ENCODE measurements around the gene FBXO41.

FBXO41 gene

GRCh38 chr2:73259276-73259675 lies 25.0 kb downstream of the FBXO41 start:
- TF ChIP-seq CTCF (IDR thresholded peaks at IDR 0.05; ENCODE audit: low read length): no peak
- TF ChIP-seq EZH2phosphoT487 (IDR thresholded peaks at IDR 0.05; ENCODE audit: low read length): no peak
- TF ChIP-seq EZH2 (optimal IDR thresholded peaks at IDR 0.05; ENCODE audit: low read depth, low read length): no peak
- no peaks in the 10 kb centered on the region for H3K79me2 ChIP-seq (ENCODE audit: low read length)
- H3K4me2 ChIP-seq (ENCODE audit: low read depth, low read length): no peak overlapping the region
- no peak overlapping the region for H3K4me3 ChIP-seq (ENCODE audit: low read length)
- H2AFZ ChIP-seq (ENCODE audit: low read length): no peak overlapping the region
- no peaks in the 10 kb centered on the region for H4K20me1 ChIP-seq (ENCODE audit: insufficient read depth, low read length)
- H3K9me2 ChIP-seq (replicated peaks; ENCODE audit: insufficient read depth, low read length): no peaks in the 10 kb centered on the region
- H3K4me1 ChIP-seq (ENCODE audit: low read length): no peaks in the 10 kb centered on the region
- no peaks in the 10 kb centered on the region for H3K9me3 ChIP-seq (replicated peaks; ENCODE audit: insufficient read depth, low read length)
- no peak overlapping the region for H3K9ac ChIP-seq (ENCODE audit: low read length)
- H3K27ac ChIP-seq (ENCODE audit: low read length): no peak overlapping the region
- no peaks in the 10 kb centered on the region for H3K36me3 ChIP-seq (replicated peaks; ENCODE audit: insufficient read depth, low read length)
- no peaks in the 10 kb centered on the region for H3K27me3 ChIP-seq (replicated peaks; ENCODE audit: insufficient read depth, low read length)
- DNase-seq: no peak
- no peaks in the 10 kb centered on the region; the same call in 1 of the 2 replicates for H3F3A ChIP-seq (ENCODE audit: insufficient read depth, low read length)

- no peaks in the 10 kb centered on the region for H3K79me2 ChIP-seq (ENCODE audit: low read length)
- no peak for TF ChIP-seq CTCF (IDR thresholded peaks at IDR 0.05; ENCODE audit: low read length)
- TF ChIP-seq EZH2 (optimal IDR thresholded peaks at IDR 0.05; ENCODE audit: low read depth, low read length): no peak
- TF ChIP-seq EZH2phosphoT487 (IDR thresholded peaks at IDR 0.05; ENCODE audit: low read length): no peak
- H3K9me2 ChIP-seq (replicated peaks; ENCODE audit: insufficient read depth, low read length): no peaks in the 10 kb centered on the region
- H3K4me2 ChIP-seq (ENCODE audit: low read depth, low read length): no peak overlapping the region
- DNase-seq: no peak
- no peak overlapping the region for H3K27ac ChIP-seq (ENCODE audit: low read length)
- H3K36me3 ChIP-seq (replicated peaks; ENCODE audit: insufficient read depth, low read length): no peaks in the 10 kb centered on the region
- no peaks in the 10 kb centered on the region for H3K9me3 ChIP-seq (replicated peaks; ENCODE audit: insufficient read depth, low read length)
- H3K4me1 ChIP-seq (ENCODE audit: low read length): no peaks in the 10 kb centered on the region
- H3K4me3 ChIP-seq (ENCODE audit: low read length): no peak overlapping the region
- no peaks in the 10 kb centered on the region for H3K27me3 ChIP-seq (replicated peaks; ENCODE audit: insufficient read depth, low read length)
- no peaks in the 10 kb centered on the region; the same call in 1 of the 2 replicates for H3F3A ChIP-seq (ENCODE audit: insufficient read depth, low read length)
- H2AFZ ChIP-seq (ENCODE audit: low read length): no peak overlapping the region
- no peaks in the 10 kb centered on the region for H4K20me1 ChIP-seq (ENCODE audit: insufficient read depth, low read length)
- no peak overlapping the region for H3K9ac ChIP-seq (ENCODE audit: low read length)
These were observed 25.4 kb downstream of the FBXO41 start for GRCh38 chr2:73258913-73259215.

- no peaks in the 10 kb centered on the region; the same call in 1 of the 2 replicates for H3F3A ChIP-seq (ENCODE audit: insufficient read depth, low read length)
- H3K4me1 ChIP-seq (ENCODE audit: low read length): no peaks in the 10 kb centered on the region
- H3K27ac ChIP-seq (ENCODE audit: low read length): no peak overlapping the region
- no peak overlapping the region for H2AFZ ChIP-seq (ENCODE audit: low read length)
- no peak for TF ChIP-seq EZH2 (optimal IDR thresholded peaks at IDR 0.05; ENCODE audit: low read depth, low read length)
- no peak for TF ChIP-seq CTCF (IDR thresholded peaks at IDR 0.05; ENCODE audit: low read length)
- no peak for TF ChIP-seq EZH2phosphoT487 (IDR thresholded peaks at IDR 0.05; ENCODE audit: low read length)
- H3K4me3 ChIP-seq (ENCODE audit: low read length): no peak overlapping the region
- no peak overlapping the region for H3K4me2 ChIP-seq (ENCODE audit: low read depth, low read length)
- no peak for DNase-seq
- H3K9me2 ChIP-seq (replicated peaks; ENCODE audit: insufficient read depth, low read length): no peaks in the 10 kb centered on the region
- H3K9me3 ChIP-seq (replicated peaks; ENCODE audit: insufficient read depth, low read length): no peaks in the 10 kb centered on the region
- H4K20me1 ChIP-seq (ENCODE audit: insufficient read depth, low read length): no peaks in the 10 kb centered on the region
- H3K9ac ChIP-seq (ENCODE audit: low read length): no peak overlapping the region
- no peaks in the 10 kb centered on the region for H3K27me3 ChIP-seq (replicated peaks; ENCODE audit: insufficient read depth, low read length)
- H3K36me3 ChIP-seq (replicated peaks; ENCODE audit: insufficient read depth, low read length): no peaks in the 10 kb centered on the region
- no peaks in the 10 kb centered on the region for H3K79me2 ChIP-seq (ENCODE audit: low read length)
These were observed 25.9 kb downstream of the FBXO41 start for GRCh38 chr2:73258186-73258912.

All from MM.1S (cell line).